OCI-LY7 (cell line): ENCODE measurements around the gene SERPINB10. TPM values are rescaled to one million over a fixed set of nuclear protein-coding genes. Genes with fewer than 3 reads are reported as not detected.

ENCODE experiments used
- BruUV-seq: library from RNA; stranded (reverse); fragments of 400-500 nt; replicated peaks from 2 replicates; lab custom pipeline; 2021; lab: Mats Ljungman, UMichigan
- CTCF ChIA-PET: fragments of 300-600 bp; sonication (Branson Sonifier 250); formaldehyde crosslinking; loops from one replicate; lab custom pipeline; 2022; ENCODE audit warnings: antibody characterized with exemption; ENCODE audit not compliant: unreplicated experiment; lab: Charles Lee
- POLR2A ChIA-PET: fragments of 300-600 bp; sonication (Branson Sonifier 250); formaldehyde crosslinking; loops from one replicate; lab custom pipeline; 2022; ENCODE audit warnings: antibody characterized with exemption; lab: Charles Lee
- DNase-seq: peaks from one replicate; pipeline ENCODE4 v3.0.0-alpha.2; 2015; ENCODE audit warnings: low spot score
- H2AFZ ChIP-seq: fragments of 200-600 bp; sonication (generic), shearing (Covaris generic); 2 replicates; pipeline ENCODE4 v1.6.1; 2014; ENCODE audit warnings: mild to moderate bottlenecking, antibody characterized with exemption, low read length, moderate library complexity
- H3K27ac ChIP-seq: fragments of 200-600 bp; sonication (generic); 2 replicates; pipeline ENCODE4 v1.5.1; 2014; ENCODE audit warnings: mixed run types, low read depth, mild to moderate bottlenecking, moderate library complexity, low read length, inconsistent platforms; ENCODE audit not compliant: poor library complexity, severe bottlenecking
- H3K36me3 ChIP-seq: fragments of 200-600 bp; sonication (generic); 2 replicates; pipeline ENCODE4 v1.6.1; 2014; ENCODE audit warnings: mild to moderate bottlenecking, antibody characterized with exemption, low read length, moderate library complexity, mixed read lengths; ENCODE audit not compliant: insufficient read depth
- H3K4me1 ChIP-seq: fragments of 200-600 bp; sonication (generic); 2 replicates; pipeline ENCODE4 v1.5.1; 2014; ENCODE audit warnings: mild to moderate bottlenecking, low read length; ENCODE audit not compliant: insufficient read depth, poor library complexity, severe bottlenecking
- H3K4me2 ChIP-seq: fragments of 200-600 bp; sonication (generic); 2 replicates; pipeline ENCODE4 v1.6.1; 2014; ENCODE audit warnings: mild to moderate bottlenecking, low read length
- H3K4me3 ChIP-seq: fragments of 200-600 bp; sonication (generic); 2 replicates; pipeline ENCODE4 v1.5.1; 2014; ENCODE audit warnings: mild to moderate bottlenecking, low read depth, low read length; ENCODE audit not compliant: poor library complexity, severe bottlenecking
- H3K79me2 ChIP-seq: fragments of 200-600 bp; sonication (generic); 2 replicates; pipeline ENCODE4 v1.6.1; 2016; ENCODE audit warnings: low read depth, mild to moderate bottlenecking, low read length, moderate library complexity, mixed read lengths; ENCODE audit not compliant: insufficient read depth
- H3K9me2 ChIP-seq: fragments of 200-600 bp; sonication (generic); 2 replicates; pipeline ENCODE4 v1.6.1; 2016; ENCODE audit warnings: mild to moderate bottlenecking, low read length, mixed read lengths; ENCODE audit not compliant: insufficient read depth
- H3K9me3 ChIP-seq: fragments of 200-600 bp; sonication (generic); 2 replicates; pipeline ENCODE4 v1.6.1; 2014; ENCODE audit warnings: mild to moderate bottlenecking, mixed run types, low read length, mixed read lengths
- H4K20me1 ChIP-seq: fragments of 200-600 bp; sonication (generic); 2 replicates; pipeline ENCODE4 v1.6.1; 2014; ENCODE audit warnings: mild to moderate bottlenecking, antibody characterized with exemption, low read length, moderate library complexity, mixed read lengths; ENCODE audit not compliant: insufficient read depth
- CTCF ChIP-seq: fragments of 200-600 bp; sonication (generic); conservative IDR thresholded peaks from 2 replicates; pipeline ENCODE4 v1.5.1; 2014; ENCODE audit warnings: mild to moderate bottlenecking, antibody characterized with exemption, low read length, moderate library complexity, mixed read lengths
- EZH2phosphoT487 ChIP-seq: fragments of 200-600 bp; sonication (generic); IDR thresholded peaks from 2 replicates; pipeline ENCODE4 v1.6.1; 2018; ENCODE audit warnings: low read depth, borderline replicate concordance, mild to moderate bottlenecking, mixed run types, antibody characterized with exemption, low read length, moderate library complexity, mixed read lengths
- intact Hi-C: fragments of 100-400 bp; cut with micrococcal nuclease; formaldehyde crosslinking; loops from one replicate; pipeline ENCODE4 v1.10.0; 2022; ENCODE audit not compliant: unreplicated experiment
- total RNA-seq, 2 experiments: library from RNA; depleted of rRNA in 1 of 2; stranded (reverse); fragments of >200 nt in 1 of 2; shearing (Covaris generic) in 1 of 2; gene quantifications; 2 replicates each; pipeline ENCODE4 v1.2.3, GENCODE V29; 2014 to 2022

SERPINB10 gene
- total RNA-seq, 2 experiments from 2014 or later: not detected

- CTCF ChIA-PET: no interaction called here
- H3K4me2 ChIP-seq: peak overlapping the region; percentile 26; the same call in 1 of the 2 replicates
Observed at GRCh38 chr18:63975628-63976027, 67.9 kb downstream of the SERPINB10 start.

GRCh38 chr18:63977040-63977439, 69.3 kb downstream of the SERPINB10 start:
- no peaks in the 10 kb centered on the region for H3K9me2 ChIP-seq
- POLR2A ChIA-PET: no interaction called here
- TF ChIP-seq CTCF (no peak), EZH2phosphoT487 (no peak)
- no peak overlapping the region for H3K4me2 ChIP-seq
- H3K79me2 ChIP-seq: no peaks in the 10 kb centered on the region
- DNase-seq: no peak
- no peaks in the 10 kb centered on the region for H4K20me1 ChIP-seq
- CTCF ChIA-PET: no interaction called here
- peaks cover 9% of the 10 kb centered on the region for H3K4me1 ChIP-seq
- H3K36me3 ChIP-seq: no peaks in the 10 kb centered on the region
- H2AFZ ChIP-seq: no peak overlapping the region
- H3K27ac ChIP-seq: no peak overlapping the region
- no peak overlapping the region for H3K4me3 ChIP-seq
- intact Hi-C loops: no loop called here
- no peaks in the 10 kb centered on the region for H3K9me3 ChIP-seq
- BruUV-seq: no TSS peak

More at GRCh38 chr18:63975628-63976027, 67.9 kb downstream of the SERPINB10 start:
- Histone ChIP-seq H3K9me2 (no peaks in the 10 kb centered on the region), H4K20me1 (no peaks in the 10 kb centered on the region), H3K79me2 (no peaks in the 10 kb centered on the region), H3K4me3 (no peak overlapping the region), H3K36me3 (no peaks in the 10 kb centered on the region), H3K27ac (no peak overlapping the region), H3K4me1 (peaks cover 9% of the 10 kb centered on the region), H2AFZ (no peak overlapping the region), H3K9me3 (no peaks in the 10 kb centered on the region)
- no TSS peak for BruUV-seq
- POLR2A ChIA-PET: no interaction called here
- DNase-seq: no peak
- intact Hi-C loops: no loop called here
- TF ChIP-seq EZH2phosphoT487 (no peak), CTCF (no peak)

GRCh38 chr18:63979409-63979920, 71.7 kb downstream of the SERPINB10 start:
- ChIA-PET CTCF (no interaction called here), POLR2A (no interaction called here)
- Histone ChIP-seq H3K9me3 (no peaks in the 10 kb centered on the region), H2AFZ (peak overlapping the region; percentile 67; the same call in 1 of the 2 replicates), H4K20me1 (no peaks in the 10 kb centered on the region), H3K4me1 (peaks cover 9% of the 10 kb centered on the region), H3K36me3 (no peaks in the 10 kb centered on the region), H3K4me3 (no peak overlapping the region), H3K79me2 (no peaks in the 10 kb centered on the region), H3K4me2 (no peak overlapping the region; the same call in 1 of the 2 replicates), H3K27ac (no peak overlapping the region), H3K9me2 (no peaks in the 10 kb centered on the region)
- DNase-seq: peak; percentile 54
- intact Hi-C loops: no loop called here
- no TSS peak for BruUV-seq
- TF ChIP-seq EZH2phosphoT487: no peak
- peak; percentile 81 for TF ChIP-seq CTCF
